HG02970 (cell line): ENCODE data around the gene CEACAM19.

ENCODE experiments used
- ATAC-seq: cut with Tn5 transposase; IDR thresholded peaks from one replicate; pipeline ENCODE4 v1.9.1; 2021; ENCODE audit warnings: mild to moderate bottlenecking, moderate library complexity, moderate number of reproducible peaks; ENCODE audit not compliant: unreplicated experiment, low FRiP score

The CEACAM19 gene

DNA sequence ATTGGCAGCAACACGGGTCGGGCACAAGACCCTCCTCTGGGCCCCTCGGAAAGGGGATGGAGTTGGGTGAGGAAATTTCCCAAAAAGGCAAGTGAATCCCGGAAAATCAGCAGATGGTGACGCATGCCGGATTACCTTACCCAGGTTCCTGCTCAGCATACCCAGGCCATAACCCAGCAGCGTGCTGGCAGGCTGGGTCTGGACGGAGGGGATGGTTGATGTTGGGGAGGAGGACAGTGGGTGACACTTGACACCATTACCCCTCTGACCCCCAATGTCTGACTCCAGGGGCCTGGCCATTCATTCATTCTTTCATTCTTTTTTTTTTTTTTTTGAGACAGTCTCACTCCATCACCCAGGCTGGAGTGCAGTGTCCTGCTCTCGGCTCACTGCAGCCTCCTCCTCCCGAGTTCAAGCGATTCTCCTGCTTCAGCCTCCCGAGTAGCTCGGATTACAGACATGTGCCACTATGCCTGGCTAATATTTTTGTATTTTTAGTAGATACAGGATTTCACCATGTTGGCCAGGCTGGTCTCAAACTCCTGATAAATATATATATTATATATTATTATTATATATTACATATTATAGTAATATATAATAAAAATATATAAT lies 26.8 kb upstream of the CEACAM19 start:
- ATAC-seq = no peak

DNA sequence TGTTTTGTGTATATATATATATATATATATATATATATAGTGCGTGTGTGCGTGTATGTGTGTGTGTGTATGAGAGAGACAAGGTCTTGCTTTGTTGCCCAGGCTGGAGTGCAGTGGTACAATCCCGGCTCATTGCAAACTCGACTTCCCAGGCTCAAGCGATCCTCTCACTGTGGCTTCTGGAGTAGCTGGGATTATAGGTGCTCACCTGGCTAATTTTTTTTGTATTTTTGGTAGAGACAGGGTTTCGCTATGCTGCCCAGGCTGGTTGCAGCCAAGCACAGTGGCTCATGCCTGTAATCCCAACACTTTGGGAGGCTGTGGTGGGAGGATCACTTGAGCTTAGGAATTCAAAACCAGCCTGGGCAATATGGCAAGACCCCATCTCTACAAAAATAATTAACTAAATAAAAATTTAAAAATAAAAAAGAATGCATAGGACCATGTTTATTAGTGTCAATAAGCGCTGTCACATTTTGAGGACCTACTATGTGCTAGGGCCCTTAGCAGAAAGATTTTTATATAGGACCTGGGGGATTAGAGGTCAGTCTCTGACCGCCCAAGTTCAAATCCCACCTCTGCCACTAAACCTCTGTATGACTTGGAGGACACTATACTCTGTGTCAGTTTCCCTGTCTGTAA lies 25.8 kb upstream of the CEACAM19 start:
- ATAC-seq = no peak

DNA sequence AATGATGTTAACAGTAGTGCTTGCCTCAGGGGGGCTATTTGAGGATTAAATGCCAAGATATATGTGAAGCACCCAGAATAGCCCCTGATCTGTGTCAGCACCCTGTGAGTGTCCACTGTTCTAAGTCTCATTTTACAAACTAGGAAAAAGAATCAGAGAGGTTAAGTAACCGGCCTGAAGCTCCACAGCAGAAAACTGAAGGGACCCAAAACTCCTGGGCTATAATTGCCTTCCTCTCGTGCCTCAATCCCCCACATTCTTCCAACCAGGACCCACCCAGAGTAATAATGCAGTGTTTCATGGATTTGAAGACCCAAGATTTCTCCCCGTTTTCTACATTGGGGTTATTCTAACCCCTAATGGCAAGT lies 25.2 kb upstream of the CEACAM19 start:
- no peak for ATAC-seq

DNA sequence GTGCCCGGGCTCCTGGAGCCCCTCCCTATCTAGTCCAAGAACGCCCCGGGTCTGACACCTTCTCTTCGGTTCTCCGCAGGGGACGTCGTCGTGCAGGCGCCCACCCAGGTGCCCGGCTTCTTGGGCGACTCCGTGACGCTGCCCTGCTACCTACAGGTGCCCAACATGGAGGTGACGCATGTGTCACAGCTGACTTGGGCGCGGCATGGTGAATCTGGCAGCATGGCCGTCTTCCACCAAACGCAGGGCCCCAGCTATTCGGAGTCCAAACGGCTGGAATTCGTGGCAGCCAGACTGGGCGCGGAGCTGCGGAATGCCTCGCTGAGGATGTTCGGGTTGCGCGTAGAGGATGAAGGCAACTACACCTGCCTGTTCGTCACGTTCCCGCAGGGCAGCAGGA lies 24.1 kb upstream of the CEACAM19 start:
- ATAC-seq = no peak

DNA sequence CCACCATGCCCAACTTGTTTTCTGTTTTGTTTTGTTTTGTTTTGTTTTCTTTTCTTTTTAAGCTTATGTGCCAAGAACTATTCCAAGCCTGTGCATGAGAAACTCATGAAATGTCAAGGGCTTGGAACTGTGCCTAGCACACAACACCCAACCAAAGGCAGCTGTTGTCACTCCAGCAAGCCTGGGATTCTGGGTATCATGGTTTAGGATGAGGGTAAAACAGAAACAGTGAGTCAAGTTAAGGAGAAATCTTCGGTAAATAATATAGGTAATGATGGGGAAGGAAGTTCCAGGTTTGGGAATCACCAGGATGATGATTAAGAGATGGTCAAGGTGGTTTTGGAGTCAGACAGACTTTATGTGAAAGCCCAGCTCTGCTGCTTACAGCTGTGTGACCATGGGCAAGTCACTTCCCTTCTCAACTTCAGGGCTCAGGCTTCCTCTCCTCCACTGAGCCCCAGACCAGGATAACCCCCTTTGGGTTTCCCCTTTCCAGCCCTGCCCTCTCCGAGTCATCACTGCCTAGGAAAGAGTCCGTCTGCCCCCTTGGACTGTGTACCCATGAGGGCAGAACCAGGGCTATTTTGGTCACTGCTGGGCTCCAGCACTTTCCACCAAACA lies 22.5 kb upstream of the CEACAM19 start:
- no peak for ATAC-seq

DNA sequence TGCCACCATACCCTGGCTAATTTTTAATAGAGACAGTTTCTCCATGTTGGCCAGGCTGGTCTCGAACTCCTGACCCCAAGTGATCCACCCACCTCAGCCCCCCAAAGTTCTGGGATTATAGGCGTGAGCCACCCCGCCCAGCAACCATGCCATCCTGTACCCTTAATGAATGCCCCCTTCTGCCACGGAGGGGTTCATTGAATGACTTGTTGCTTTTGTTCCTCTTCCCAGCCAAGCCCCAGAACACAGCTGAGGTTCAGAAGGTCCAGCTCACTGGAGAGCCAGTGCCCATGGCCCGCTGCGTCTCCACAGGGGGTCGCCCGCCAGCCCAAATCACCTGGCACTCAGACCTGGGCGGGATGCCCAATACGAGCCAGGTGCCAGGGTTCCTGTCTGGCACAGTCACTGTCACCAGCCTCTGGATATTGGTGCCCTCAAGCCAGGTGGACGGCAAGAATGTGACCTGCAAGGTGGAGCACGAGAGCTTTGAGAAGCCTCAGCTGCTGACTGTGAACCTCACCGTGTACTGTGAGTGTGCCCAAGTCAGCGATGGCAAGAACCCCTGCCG lies 21.6 kb upstream of the CEACAM19 start:
- no peak for ATAC-seq

DNA sequence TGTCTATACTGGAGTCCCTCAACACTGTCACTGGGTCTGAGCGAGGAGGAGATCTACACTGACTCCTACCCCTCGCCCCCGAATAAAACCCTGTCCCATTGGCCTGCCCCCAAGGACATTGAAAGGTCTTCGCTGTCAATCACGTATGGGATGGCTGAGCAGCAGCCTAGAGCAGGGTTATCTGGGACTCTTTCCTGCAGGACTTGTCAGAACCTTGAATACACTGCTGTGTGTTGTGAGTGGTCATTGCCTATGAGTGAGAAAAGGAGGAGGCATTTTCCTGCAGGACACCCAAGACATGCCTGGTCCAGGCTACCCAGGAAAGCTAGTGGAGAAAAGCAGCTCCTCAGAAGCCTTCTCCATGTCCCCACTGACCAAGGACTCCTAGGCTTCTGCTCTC lies 17.9 kb upstream of the CEACAM19 start:
- ATAC-seq = no peak

DNA sequence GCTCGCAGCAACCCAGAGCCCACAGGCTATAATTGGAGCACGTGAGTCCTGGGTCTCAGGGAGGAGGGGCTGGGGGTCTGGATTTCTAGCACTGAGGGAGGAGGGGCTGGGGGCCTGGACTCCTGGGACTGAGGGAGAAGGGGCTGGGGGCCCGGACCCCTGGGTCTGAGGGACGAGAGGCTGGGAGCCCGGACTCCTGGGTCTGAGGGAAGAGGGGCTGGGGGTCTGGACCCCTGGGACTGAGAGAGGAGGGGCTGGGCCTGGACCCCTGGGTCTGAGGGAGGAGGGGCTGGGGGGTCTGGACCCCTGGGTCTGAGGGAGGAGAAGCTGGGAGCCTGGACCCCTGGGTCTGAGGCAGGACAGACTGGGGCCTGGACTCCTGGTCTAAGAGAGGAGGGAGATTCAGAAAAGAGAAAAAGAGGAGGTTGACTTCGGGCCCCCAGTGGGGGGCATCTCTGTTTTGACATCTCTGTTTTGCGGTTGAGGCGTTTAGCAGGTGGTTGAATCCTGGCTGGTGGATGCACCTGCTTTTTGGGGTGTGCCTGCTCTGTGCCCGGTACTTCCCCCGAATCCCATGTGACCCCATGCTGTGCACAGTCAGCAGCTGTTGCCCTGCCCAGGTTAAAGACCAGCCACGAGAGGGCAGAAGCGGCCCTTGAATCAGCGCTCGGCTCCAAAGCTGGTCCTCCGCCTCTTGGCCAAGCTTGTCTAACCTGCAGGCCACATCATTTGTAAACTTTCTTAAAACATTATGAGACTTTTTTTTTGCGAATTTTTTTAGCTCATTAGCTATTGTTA lies 17.1 kb upstream of the CEACAM19 start:
- no peak for ATAC-seq

DNA sequence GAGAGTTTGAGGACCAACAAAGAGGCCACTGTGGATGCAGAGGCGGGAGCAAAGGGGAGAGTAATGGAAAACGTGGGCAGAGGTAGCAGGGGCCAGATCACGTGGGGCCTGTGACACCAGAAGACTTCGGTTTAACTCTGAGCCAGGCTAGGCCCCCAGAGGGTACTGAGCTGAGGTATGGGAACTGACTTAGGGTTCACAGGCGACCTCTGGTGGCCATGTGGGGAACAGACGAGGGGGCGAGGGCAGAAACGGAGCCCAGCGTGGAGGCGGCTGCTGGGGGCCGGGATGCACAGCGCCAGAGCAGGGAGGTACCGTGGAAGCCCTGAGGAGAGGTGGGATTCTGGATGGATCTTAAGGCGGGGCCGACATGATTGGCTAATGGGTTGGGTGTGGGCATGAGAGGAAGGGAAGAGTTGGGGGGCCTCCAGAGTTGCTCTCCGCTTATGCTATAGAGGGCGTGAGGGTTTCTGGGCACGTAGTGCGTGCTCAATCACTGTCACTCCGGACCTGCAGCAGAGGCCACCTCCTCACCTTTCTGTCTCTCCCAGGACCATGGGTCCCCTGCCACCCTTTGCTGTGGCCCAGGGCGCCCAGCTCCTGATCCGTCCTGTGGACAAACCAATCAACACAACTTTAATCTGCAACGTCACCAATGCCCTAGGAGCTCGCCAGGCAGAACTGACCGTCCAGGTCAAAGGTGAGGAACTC lies 13.9 kb upstream of the CEACAM19 start:
- no peak for ATAC-seq

DNA sequence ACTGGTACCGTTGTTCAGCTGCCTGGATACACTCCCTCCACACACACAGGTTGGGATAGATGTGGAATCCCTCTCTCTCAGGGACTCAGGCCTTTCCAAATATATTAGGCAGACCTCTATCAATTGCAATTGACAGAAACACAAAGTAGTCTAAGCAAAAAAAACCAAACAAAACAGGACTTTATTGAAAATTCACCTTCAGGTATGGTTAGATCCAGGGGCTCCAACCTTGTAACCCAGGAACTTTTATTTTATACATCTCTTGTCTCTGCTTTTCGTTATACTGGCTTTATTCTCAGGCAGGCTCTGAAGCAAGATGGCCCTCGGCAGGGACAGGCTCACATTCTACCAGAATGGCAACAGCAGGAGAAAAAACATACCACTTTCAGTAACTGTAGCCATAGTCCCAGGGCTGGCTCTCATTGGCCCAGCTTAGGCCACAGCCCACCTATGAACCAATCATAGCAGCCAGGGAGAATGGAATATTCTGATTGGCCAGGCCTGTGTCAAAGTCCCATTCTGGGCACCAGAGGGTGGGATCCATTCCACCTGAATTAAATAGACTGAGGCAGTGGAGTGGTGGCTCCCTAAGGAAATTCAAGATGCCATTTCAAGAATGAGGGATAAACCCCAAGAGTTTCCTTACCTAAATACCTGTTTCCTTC lies 13.1 kb upstream of the CEACAM19 start:
- no peak for ATAC-seq

DNA sequence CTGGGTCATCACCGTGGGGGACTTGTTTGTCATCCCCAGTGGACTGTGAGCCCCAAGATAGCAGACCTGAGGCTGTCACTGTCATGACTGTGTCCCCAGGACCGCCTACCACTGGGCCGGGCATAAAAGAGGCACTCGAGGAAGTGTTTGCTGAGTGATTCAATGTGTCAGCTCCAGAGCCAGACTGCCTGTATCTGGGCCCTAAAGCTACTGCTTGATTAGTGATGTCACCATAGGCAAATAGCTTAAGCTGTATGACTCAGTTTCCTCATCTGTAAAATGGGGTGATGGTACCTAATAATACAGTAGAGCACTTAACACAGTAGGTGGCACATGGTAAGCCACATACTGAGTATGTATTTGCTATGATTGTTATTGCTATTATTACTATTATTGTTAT lies 11.2 kb upstream of the CEACAM19 start:
- no peak for ATAC-seq

DNA sequence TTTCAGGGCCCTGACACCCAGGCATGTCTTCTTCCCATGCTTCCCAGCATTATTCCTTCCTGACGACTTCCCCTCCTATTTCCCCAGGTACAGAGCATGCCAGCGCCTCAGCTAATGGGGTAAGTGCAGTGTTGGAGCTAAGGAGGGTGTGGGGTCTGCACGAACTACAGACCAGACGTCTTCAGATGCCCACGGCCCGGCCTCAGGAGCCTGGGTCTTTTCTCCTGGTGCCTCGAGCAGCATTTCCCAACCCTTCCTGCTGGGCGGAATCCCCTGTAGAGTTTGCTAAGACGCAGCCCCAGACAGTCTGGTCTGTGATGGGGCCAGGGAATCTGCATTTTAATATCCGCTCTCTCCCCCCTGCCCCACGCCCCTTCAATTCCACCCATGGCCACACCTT lies 10.1 kb upstream of the CEACAM19 start:
- ATAC-seq = no peak

DNA sequence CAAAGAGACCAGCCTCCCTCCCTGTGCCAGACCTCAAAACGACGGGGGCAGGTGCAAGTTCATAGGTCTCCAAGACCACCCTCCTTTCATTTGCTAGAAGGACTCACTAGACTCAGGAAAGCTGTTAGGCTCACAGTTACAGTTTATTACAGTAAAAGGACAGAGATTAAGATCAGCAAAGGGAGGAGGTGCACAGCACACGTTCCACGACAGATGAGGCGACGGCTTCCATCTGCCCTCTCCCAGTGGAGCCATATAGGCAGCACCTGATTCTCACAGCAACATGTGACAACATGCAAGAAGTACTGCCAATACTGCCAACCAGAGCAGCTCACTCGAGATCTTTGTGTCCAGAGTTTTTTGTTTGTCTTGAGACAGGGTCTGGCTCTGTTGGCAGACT lies 9.4 kb upstream of the CEACAM19 start:
- no peak for ATAC-seq

DNA sequence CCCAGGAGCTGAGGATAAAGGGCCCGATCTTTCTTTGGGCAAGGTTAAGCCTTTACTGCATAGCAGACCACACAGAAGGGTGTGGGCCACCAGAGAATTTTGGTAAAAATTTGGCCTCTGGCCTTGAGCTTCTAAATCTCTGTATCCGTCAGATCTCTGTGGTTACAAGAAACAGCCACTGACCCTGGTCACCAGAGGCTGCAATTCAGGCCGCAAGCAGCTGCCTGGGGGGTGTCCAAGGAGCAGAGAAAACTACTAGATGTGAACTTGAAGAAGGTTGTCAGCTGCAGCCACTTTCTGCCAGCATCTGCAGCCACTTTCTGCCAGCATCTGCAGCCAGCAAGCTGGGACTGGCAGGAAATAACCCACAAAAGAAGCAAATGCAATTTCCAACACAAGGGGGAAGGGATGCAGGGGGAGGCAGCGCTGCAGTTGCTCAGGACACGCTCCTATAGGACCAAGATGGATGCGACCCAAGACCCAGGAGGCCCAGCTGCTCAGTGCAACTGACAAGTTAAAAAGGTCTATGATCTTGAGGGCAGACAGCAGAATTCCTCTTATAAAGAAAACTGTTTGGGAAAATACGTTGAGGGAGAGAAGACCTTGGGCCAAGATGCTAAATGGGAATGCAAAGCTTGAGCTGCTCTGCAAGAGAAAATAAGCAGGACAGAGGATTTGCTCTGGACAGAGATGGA lies 8.4 kb upstream of the CEACAM19 start:
- ATAC-seq = no peak

DNA sequence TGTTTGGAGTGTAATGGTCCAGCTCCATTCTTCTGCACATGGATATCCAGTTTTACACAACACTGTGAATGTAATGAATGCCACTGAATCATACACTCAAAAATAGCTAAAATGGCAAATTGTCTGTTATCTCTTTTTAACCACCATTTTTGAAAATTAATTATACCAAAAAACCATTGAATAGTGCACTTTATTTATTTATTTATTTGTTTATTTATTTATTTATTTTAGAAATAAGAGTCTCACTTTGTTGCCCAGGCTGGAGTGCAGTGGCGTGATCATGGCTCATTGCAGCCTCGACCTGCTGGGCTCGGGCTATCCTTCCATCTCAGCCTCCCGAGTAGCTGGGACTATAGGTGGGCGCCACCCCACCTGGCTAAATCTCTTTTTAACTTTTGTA lies 7.3 kb upstream of the CEACAM19 start:
- no peak for ATAC-seq

DNA sequence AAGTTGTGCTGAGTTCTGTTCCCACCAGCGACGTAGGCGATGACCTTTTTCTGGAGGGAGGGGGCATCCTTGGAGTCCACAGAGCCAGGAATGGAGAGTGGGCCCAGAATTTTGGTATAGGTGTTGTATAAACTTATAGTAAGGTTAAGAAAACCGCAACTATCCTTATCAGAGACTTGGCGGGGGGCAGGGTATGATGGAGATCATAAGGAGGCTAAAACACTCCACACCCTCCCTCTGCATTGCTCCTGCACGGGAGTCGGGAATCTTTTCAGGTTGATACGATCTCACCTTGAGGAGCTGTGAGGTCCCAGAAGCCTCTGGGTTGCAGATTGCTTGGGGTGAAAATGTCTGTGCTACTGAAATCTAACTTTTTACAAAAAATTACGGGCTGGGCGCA lies 6.3 kb upstream of the CEACAM19 start:
- no peak for ATAC-seq

DNA sequence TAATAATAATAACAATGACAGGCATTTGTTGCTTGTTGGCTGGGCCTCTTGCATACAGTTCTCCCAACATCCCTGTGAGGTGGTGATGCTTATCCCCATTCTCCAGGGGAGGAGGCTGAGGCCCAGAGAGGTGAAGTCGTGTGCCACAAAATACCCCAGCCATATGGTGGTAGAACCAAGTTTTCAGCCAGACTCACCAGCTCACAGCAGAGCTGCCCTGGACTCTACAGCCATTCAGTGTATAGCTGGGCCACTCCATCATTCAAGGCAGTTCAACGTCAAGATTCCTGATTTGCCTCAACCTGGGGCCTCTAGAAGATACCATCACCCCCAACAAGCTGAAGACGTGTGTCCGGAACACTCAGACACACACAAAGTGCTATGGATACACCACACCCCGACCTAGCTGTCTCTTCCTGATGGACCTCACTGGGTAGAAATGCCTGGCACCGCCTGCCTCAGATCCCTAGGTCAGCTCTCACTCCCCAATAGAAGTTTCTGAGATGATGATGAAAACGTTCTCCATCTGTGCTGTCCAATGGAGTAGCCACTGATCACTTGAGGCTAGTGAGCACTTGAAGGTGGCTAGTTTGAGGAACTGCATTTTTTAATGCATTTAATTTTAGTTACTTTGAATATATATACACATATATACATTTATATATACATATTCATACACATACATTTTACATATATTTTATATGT lies 4.3 kb upstream of the CEACAM19 start:
- ATAC-seq = no peak

DNA sequence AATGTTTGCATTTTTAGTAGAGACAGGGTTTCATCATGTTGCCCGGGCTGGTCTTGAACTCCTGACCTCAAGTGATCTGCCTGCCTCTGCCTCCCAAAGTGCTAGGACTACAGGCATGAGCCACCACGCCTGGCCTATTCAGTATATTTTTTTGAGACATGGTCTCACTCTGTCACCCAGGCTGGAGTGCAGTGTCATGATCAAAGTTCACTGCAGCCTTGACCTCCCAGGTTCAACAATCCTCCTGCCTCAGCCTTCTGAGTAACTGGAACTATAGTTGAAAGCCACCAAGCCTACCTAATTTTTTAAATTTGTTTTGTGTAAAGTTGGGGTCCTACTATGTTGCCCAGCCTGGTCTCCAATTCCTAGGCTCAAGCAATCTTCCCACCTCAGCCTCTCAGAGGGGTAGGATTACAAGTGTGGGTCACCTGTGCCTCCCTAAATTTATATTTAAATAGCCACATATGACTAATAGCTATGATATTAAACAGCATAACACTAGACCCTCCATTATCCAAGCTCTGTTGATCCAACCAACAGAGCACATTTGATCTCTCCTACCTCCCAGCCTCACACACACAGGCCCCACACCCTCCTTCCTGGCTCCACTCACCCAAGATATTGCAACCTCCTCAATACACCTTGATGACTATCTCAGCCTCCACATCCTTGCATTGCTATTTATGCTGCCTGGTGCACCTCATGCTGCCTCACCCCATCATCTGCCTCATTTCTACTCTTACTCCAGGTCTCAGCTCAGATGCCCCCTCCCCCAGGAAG lies 2.1 kb upstream of the CEACAM19 start:
- no peak for ATAC-seq
